Activated gamma-delta T cell treated with anti-CD3 and anti-CD28 coated beads, Interleukin-2, amount 50 U/mL, for 16 hours (primary cell): ENCODE measurements around the gene SPRR5.

Source experiments
- DNase-seq: peaks from one replicate; pipeline ENCODE4 v3.0.0-alpha.2; 2020; ENCODE audit warnings: low read depth

The SPRR5 gene

GRCh38 chr1:152983234-152983633, 36.2 kb downstream of the SPRR5 start:
- no peak for DNase-seq

DNA sequence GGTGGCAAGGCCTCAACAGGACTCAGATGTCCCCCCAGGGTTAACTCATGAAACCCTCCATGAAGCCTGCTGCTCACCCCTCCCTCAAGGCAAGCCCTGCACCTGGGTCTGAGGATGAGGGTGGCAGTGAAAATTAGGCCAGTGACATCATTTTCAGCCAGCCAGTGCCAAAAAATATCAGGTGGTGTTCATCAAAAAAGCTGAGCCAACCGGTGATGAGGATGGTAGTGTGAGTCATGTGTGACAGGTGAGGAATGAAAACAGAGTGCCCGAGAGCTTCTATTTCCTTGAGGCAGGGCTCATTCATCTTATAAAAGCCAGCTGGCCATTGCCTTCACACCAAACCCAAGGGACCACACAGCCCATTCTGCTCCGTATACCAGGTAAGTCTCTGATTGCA, 36.7 kb downstream of the SPRR5 start, which contains the start of gene SPRR1A:
TSS of gene SPRR1A (plus strand) at position 339 of the 400 bp plus-strand sequence. CDS start 1,150 bp downstream, outside the sequence.
- no peak for DNase-seq

GRCh38 chr1:152986578-152986977, 39.6 kb downstream of the SPRR5 start:
- no peak for DNase-seq

GRCh38 chr1:152993186-152993585, 46.2 kb downstream of the SPRR5 start:
- no peak for DNase-seq

DNA sequence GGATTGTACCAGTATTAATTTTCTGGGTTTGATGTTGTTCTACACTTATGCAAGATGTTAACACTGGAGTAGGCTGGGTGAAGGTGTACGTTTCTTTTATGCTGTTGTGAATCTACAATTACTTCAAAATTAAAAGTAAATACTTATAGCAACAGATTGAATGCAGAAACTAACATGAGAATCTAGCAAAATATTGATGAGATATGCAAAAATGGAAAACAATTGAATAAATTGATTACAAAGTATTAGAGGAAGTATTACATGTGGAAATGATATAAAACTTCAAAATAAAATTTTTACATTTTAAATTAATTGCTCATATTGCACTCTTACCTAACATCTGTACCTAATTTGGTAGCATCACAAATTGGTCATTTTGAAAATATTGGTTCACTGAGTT, 48.8 kb downstream of the SPRR5 start:
- DNase-seq: no peak

GRCh38 chr1:152996633-152997400, 49.8 kb downstream of the SPRR5 start:
- DNase-seq: no peak

DNA sequence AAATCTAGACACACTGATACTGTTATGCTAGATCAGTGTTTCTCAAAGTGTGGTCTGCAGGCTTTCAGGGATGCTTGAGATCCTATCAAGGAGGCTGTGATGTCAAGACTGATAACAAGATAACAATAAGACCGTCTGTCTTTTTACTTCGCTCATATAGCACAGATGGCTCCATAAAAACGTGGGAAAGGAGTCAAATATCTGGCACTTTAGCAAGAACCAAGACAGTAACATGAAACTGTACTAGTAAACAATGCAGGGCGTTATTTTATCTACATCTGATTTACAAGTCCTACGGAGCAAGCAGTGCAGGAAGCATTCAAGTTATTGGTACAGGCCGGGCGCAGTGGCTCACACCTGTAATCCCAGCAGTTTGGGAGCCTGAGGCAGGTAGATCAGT, 50.9 kb downstream of the SPRR5 start:
- no peak for DNase-seq

GRCh38 chr1:152998476-152998875, 51.5 kb downstream of the SPRR5 start:
- no peak for DNase-seq
